Measurements from ENCODE around the gene ZNF667.

GRCh38 chr19:56403764-56404704 lies 73.1 kb downstream of the ZNF667 start, which contains the start of gene ZNF583:
- TF ChIP-seq POLR2A (IDR thresholded peaks at IDR 0.05; ENCODE audit: low read length) (peak; percentile 49), GATA1 (IDR thresholded peaks at IDR 0.05; ENCODE audit: low read depth, low read length) (no peak)
